ENCODE measurements around the gene VCL.

GRCh38 chr10:73970845-73971244, 27.1 kb upstream of the VCL start:
- no peak for TF ChIP-seq POLR2A (IDR thresholded peaks at IDR 0.05)
- TF ChIP-seq POLR2AphosphoS5 (IDR thresholded peaks at IDR 0.05): no peak
- no peak for TF ChIP-seq CTCF (IDR thresholded peaks at IDR 0.05)
